SK-N-SH (cell line): Measurements from ENCODE around the gene DIS3L2. TPM values are rescaled to one million over a fixed set of nuclear protein-coding genes. Genes with fewer than 3 reads are reported as not detected.

Experiments used
- CTCF ChIA-PET: fragments of 300-600, 350-600 bp; formaldehyde crosslinking; extraction: SDS; loops from one replicate; lab custom pipeline; 2021; lab: Yijun Ruan, JAX
- POLR2A ChIA-PET: fragments of 350-600 bp; sonication (Branson Sonifier 250); formaldehyde crosslinking; extraction: SDS; loops from one replicate; lab custom pipeline; 2020; ENCODE audit warnings: antibody characterized with exemption, inconsistent platforms; lab: Yijun Ruan, JAX
- DNase-seq: peaks from one replicate; pipeline ENCODE4 v3.0.0; 2012
- H2AFZ ChIP-seq: fragments of 200-600 bp; sonication (generic); 2 replicates; pipeline ENCODE4 v1.8.1; 2016; ENCODE audit warnings: antibody characterized with exemption, mild to moderate bottlenecking, low read depth
- H3F3A ChIP-seq: fragments of 200-600 bp; sonication (generic); replicated peaks from 2 replicates; pipeline ENCODE3; 2016; ENCODE audit warnings: antibody characterized with exemption, mild to moderate bottlenecking; ENCODE audit not compliant: insufficient read depth
- H3K27ac ChIP-seq, 2 experiments: fragments of 200-500 bp in 1 of 2; fragments of 200-600 bp in 1 of 2; sonication (Bioruptor generic) in 1 of 2; sonication (generic), shearing (Covaris generic) in 1 of 2; 2 replicates each; pipeline versions ENCODE4 v1.5.1 to v1.6.1; 2014 to 2016; ENCODE audit warnings: low read depth in 2 of 2, inconsistent platforms in 1 of 2, low read length in 1 of 2, mild to moderate bottlenecking in 1 of 2, mixed read lengths in 1 of 2
- H3K27me3 ChIP-seq: fragments of 200-600 bp; sonication (generic), shearing (Covaris generic); 2 replicates; pipeline ENCODE4 v1.6.1; 2016; ENCODE audit warnings: mixed run types; ENCODE audit not compliant: insufficient read depth
- H3K36me3 ChIP-seq, 2 experiments: fragments of 200-500 bp in 1 of 2; fragments of 200-600 bp in 1 of 2; sonication (Bioruptor generic) in 1 of 2; sonication (generic) in 1 of 2; replicated peaks in 1 of 2; 2 replicates each; pipeline versions ENCODE3 to v1.5.1; 2014 to 2016; ENCODE audit warnings: low read length in 1 of 2, mild to moderate bottlenecking in 1 of 2; ENCODE audit not compliant: insufficient read depth in 2 of 2, control insufficient read depth in 1 of 2
- H3K4me1 ChIP-seq, 2 experiments: fragments of 200-500 bp in 1 of 2; fragments of 200-600 bp in 1 of 2; sonication (Bioruptor generic) in 1 of 2; sonication (generic), shearing (Covaris generic) in 1 of 2; 2 replicates each; pipeline versions ENCODE4 v1.5.1 to v1.6.1; 2014 to 2016; ENCODE audit warnings: low read depth in 1 of 2, low read length in 1 of 2, mixed run types in 1 of 2; ENCODE audit not compliant: insufficient read depth in 2 of 2, control insufficient read depth in 1 of 2
- H3K4me2 ChIP-seq: fragments of 200-600 bp; sonication (generic), shearing (Covaris generic); 2 replicates; pipeline ENCODE4 v1.6.1; 2017; ENCODE audit warnings: mixed run types
- H3K4me3 ChIP-seq, 2 experiments: fragments of 200-500 bp in 1 of 2; fragments of 200-600 bp in 1 of 2; sonication (Bioruptor generic) in 1 of 2; sonication (generic), shearing (Covaris generic) in 1 of 2; 2 replicates each; pipeline versions ENCODE4 v1.5.1 to v1.8.1; 2014 to 2016; ENCODE audit warnings: low read depth in 2 of 2, inconsistent platforms in 1 of 2, low read length in 1 of 2, mild to moderate bottlenecking in 1 of 2, mixed read lengths in 1 of 2, moderate library complexity in 1 of 2
- H3K79me2 ChIP-seq: fragments of 200-600 bp; sonication (generic); 2 replicates; pipeline ENCODE4 v1.8.1; 2017; ENCODE audit warnings: mild to moderate bottlenecking; ENCODE audit not compliant: insufficient read depth
- H3K9ac ChIP-seq: fragments of 200-600 bp; sonication (generic); 2 replicates; pipeline ENCODE4 v1.6.1; 2017; ENCODE audit warnings: mixed run types
- H3K9me2 ChIP-seq: fragments of 200-600 bp; sonication (generic); 2 replicates; pipeline ENCODE4 v1.6.1; 2017; ENCODE audit warnings: mixed run types
- H3K9me3 ChIP-seq: fragments of 200-600 bp; sonication (generic); 2 replicates; pipeline ENCODE4 v1.6.1; 2017; ENCODE audit warnings: mixed run types, mild to moderate bottlenecking, moderate library complexity
- H4K20me1 ChIP-seq: fragments of 200-600 bp; sonication (generic); 2 replicates; pipeline ENCODE4 v1.6.1; 2017; ENCODE audit warnings: mild to moderate bottlenecking, mixed run types; ENCODE audit not compliant: insufficient read depth
- FOSL2 ChIP-seq: IDR thresholded peaks from 2 replicates; pipeline ENCODE4 v1.4.0; 2012; ENCODE audit warnings: low read depth, mild to moderate bottlenecking, moderate library complexity, borderline replicate concordance
- FOXJ3 ChIP-seq: sonication (generic); formaldehyde crosslinking; IDR thresholded peaks from 2 replicates; pipeline ENCODE4 v1.5.1; 2020; ENCODE audit warnings: mild to moderate bottlenecking, missing genetic modification reagents
- FOXM1 ChIP-seq: IDR thresholded peaks from 2 replicates; pipeline ENCODE4 v1.4.0; 2012; ENCODE audit warnings: low read depth, mild to moderate bottlenecking
- GABPA ChIP-seq: IDR thresholded peaks from 2 replicates; pipeline ENCODE4 v1.4.0; 2012; ENCODE audit warnings: low read depth, mild to moderate bottlenecking
- GATA2 ChIP-seq: sonication (generic); formaldehyde crosslinking; IDR thresholded peaks from 2 replicates; pipeline ENCODE4 v1.5.0; 2020; ENCODE audit warnings: mild to moderate bottlenecking, missing genetic modification reagents
- MXI1 ChIP-seq: IDR thresholded peaks from 2 replicates; pipeline ENCODE4 v1.6.1; 2012; ENCODE audit warnings: mild to moderate bottlenecking, low read depth, low read length, improper control_type of control experiment
- NRF1 ChIP-seq: IDR thresholded peaks from 2 replicates; pipeline ENCODE4 v1.6.1; 2012; ENCODE audit warnings: low read depth, mild to moderate bottlenecking, low read length
- REST ChIP-seq: IDR thresholded peaks from 2 replicates; pipeline ENCODE4 v1.6.1; 2012; ENCODE audit warnings: mild to moderate bottlenecking, low read depth, low read length, moderate library complexity
- RFX5 ChIP-seq: IDR thresholded peaks from 2 replicates; pipeline ENCODE4 v1.6.1; 2012; ENCODE audit warnings: mild to moderate bottlenecking, improper control_type of control experiment, low read length
- TEAD4 ChIP-seq: IDR thresholded peaks from 2 replicates; pipeline ENCODE4 v1.4.0; 2012; ENCODE audit warnings: mild to moderate bottlenecking, borderline replicate concordance; ENCODE audit not compliant: insufficient read depth
- YY1 ChIP-seq: IDR thresholded peaks from 2 replicates; pipeline ENCODE4 v1.4.0; 2012; ENCODE audit warnings: low read depth, mild to moderate bottlenecking
- WGBS: methylation state at CpG from one replicate; pipeline ENCODE4 v1.1.6; 2017; ENCODE audit warnings: low lambda C conversion rate; 5-methylcytosine and 5-hydroxymethylcytosine counted together
- polyA plus RNA-seq, 3 experiments: library from polyadenylated mRNA; depleted of rRNA; stranded (reverse); fragments of >200 nt; gene quantifications; 2 replicates each; pipeline ENCODE4 v1.2.3, GENCODE V29; 2012
- TF ChIP-seq, protein P1 (sequence below): fragments of 150-350 bp; IDR thresholded peaks from 2 replicates; pipeline ENCODE4 v1.6.1; 2016; ENCODE audit warnings: mild to moderate bottlenecking, low read depth, low read length
- TF ChIP-seq, protein P2 (sequence below): IDR thresholded peaks from 2 replicates; pipeline ENCODE4 v1.4.0; 2012; ENCODE audit warnings: low read depth, borderline replicate concordance

The DIS3L2 gene
- polyA plus RNA-seq, 1 of the 3 experiments (the other 2 are of a cell fraction) = 17.9 TPM

GRCh38 chr2:231923010-231923344, 38.5 kb upstream of the DIS3L2 start:
- no peaks in the 10 kb centered on the region for H3F3A ChIP-seq
- no peak for DNase-seq
- no peak overlapping the region for H3K27ac ChIP-seq
- H3K4me3 ChIP-seq = no peak overlapping the region
- H3K4me2 ChIP-seq = no peak overlapping the region
- peaks cover 0 to 20% of the 10 kb centered on the region in 2 experiments; a peak in 1 of 4 replicates for H3K4me1 ChIP-seq
- H3K9me2 ChIP-seq = no peaks in the 10 kb centered on the region
- H3K9ac ChIP-seq = no peak overlapping the region
- peaks cover 29% of the 10 kb centered on the region; the same call in 1 of the 2 replicates for H3K27me3 ChIP-seq
- TF ChIP-seq MXI1 (no peak), FOXM1 (no peak), RFX5 (no peak), REST (no peak), NRF1 (no peak), GATA2 (CRISPR knock-in tag) (no peak), TEAD4 (no peak), GABPA (no peak), FOSL2 (no peak), FOXJ3 (no peak), YY1 (no peak)
- TF ChIP-seq, protein P1, sequence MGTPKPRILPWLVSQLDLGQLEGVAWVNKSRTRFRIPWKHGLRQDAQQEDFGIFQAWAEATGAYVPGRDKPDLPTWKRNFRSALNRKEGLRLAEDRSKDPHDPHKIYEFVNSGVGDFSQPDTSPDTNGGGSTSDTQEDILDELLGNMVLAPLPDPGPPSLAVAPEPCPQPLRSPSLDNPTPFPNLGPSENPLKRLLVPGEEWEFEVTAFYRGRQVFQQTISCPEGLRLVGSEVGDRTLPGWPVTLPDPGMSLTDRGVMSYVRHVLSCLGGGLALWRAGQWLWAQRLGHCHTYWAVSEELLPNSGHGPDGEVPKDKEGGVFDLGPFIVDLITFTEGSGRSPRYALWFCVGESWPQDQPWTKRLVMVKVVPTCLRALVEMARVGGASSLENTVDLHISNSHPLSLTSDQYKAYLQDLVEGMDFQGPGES = no peak
- TF ChIP-seq, protein P2, sequence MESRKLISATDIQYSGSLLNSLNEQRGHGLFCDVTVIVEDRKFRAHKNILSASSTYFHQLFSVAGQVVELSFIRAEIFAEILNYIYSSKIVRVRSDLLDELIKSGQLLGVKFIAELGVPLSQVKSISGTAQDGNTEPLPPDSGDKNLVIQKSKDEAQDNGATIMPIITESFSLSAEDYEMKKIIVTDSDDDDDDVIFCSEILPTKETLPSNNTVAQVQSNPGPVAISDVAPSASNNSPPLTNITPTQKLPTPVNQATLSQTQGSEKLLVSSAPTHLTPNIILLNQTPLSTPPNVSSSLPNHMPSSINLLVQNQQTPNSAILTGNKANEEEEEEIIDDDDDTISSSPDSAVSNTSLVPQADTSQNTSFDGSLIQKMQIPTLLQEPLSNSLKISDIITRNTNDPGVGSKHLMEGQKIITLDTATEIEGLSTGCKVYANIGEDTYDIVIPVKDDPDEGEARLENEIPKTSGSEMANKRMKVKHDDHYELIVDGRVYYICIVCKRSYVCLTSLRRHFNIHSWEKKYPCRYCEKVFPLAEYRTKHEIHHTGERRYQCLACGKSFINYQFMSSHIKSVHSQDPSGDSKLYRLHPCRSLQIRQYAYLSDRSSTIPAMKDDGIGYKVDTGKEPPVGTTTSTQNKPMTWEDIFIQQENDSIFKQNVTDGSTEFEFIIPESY = no peak
- H2AFZ ChIP-seq = no peak overlapping the region
- no peaks in the 10 kb centered on the region for H3K9me3 ChIP-seq
- no peaks in the 10 kb centered on the region for H3K36me3 ChIP-seq
- H3K79me2 ChIP-seq = no peaks in the 10 kb centered on the region
- ChIA-PET CTCF (interaction anchor here (0.7 to 14.3 kb wide), 8 partner anchors 12 to 600 kb away, joined by 3 to 214 read pairs (median 16); no protein-coding TSS in a partner anchor), POLR2A (no interaction called here)
- no CpG with 5 or more reads among the region's 3 CpGs for WGBS
- H4K20me1 ChIP-seq = no peaks in the 10 kb centered on the region
